ENCODE results near the gene ANKRD33B.
"Not testable (repeated sequence)": the region's sequence is repeated elsewhere in the genome, so short reads cannot be mapped to it uniquely, and the experiment has no call there.

ANKRD33B gene

DNA sequence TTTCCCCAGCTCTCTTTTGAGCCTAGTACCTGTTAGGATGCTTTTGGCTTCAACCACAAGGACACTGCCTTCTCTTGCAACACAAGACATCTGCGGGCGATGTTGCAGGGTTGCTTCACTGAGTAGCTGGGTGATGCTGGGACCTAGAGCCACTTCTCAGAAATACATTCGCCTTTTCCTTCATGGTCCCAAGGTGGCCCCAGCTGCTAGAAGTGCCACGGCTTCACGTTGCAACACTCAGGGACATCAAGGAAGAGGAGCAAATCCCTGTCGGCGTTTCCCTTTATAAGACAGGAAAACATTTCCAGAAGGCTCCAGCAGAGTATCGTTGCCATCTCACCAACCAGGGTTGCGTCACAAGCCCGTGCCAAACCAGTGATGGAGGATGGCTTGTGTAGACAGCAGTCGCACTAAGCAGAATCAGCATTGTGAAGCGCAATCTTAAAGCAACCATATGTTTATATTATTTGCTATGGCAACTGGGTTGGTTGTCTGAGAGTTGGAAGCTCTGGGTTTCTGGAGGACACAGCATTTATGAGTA, 62.7 kb downstream of the ANKRD33B start:
- H3K27me3 ChIP-seq (replicated peaks) = no peaks in the 10 kb centered on the region
- no peak overlapping the region for H3K4me3 ChIP-seq (ENCODE audit: low read depth, low read length)
- no peak for DNase-seq
- in situ Hi-C loops (cut with HindIII; ENCODE audit: low pct_ligation_motif_present, low sequenced_read_pairs) = loop anchor here (25.0 kb wide), 1 partner anchor 139 kb away; no protein-coding TSS in a partner anchor
- no peak for TF ChIP-seq CTCF (IDR thresholded peaks at IDR 0.05; ENCODE audit: low read depth, low read length, missing control alignments)
- no peak overlapping the region for H3K27ac ChIP-seq
- H3K36me3 ChIP-seq (replicated peaks) = no peaks in the 10 kb centered on the region

GRCh38 chr5:10627160-10627701, 63.4 kb downstream of the ANKRD33B start:
- in situ Hi-C loops (cut with HindIII; ENCODE audit: low pct_ligation_motif_present, low sequenced_read_pairs) = loop anchor here (25.0 kb wide), 1 partner anchor 140 kb away; no protein-coding TSS in a partner anchor
- Histone ChIP-seq H3K36me3 (replicated peaks) (no peaks in the 10 kb centered on the region), H3K27ac (peak overlapping the region; percentile 13), H3K4me3 (ENCODE audit: low read depth, low read length) (peak overlapping the region; percentile 46), H3K27me3 (replicated peaks) (no peaks in the 10 kb centered on the region)
- no peak for DNase-seq
- TF ChIP-seq CTCF (IDR thresholded peaks at IDR 0.05; ENCODE audit: low read depth, low read length, missing control alignments) = no peak

GRCh38 chr5:10628601-10629000, 64.7 kb downstream of the ANKRD33B start:
- in situ Hi-C loops (cut with HindIII; ENCODE audit: low pct_ligation_motif_present, low sequenced_read_pairs) = loop anchor here (25.0 kb wide), 1 partner anchor 141 kb away; no protein-coding TSS in a partner anchor
- no peak for DNase-seq
- no peak overlapping the region for H3K4me3 ChIP-seq (ENCODE audit: low read depth, low read length)

DNA sequence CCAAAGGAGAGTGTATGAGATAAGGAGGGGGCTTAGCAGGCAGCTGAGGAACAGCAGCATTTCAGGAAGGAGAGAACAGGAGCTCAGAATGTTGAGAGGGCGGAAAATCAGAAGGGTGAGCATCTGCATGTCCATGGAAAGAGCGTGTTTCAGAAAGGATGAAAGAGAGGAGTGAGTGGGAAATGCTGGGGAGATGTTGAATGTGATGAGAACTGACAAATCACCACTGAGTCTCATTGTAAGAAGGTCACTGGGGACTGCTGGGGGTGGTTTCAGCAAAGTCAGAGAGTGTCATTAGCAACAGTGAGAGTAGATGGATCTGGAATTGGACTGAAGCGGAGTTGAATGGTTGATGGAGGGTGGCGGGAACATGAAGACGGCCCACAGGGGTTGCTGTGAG, 65.8 kb downstream of the ANKRD33B start:
- Histone ChIP-seq H3K27me3 (replicated peaks) (no peaks in the 10 kb centered on the region), H3K4me3 (ENCODE audit: low read depth, low read length) (no peak overlapping the region), H3K27ac (no peak overlapping the region), H3K36me3 (replicated peaks) (no peaks in the 10 kb centered on the region)
- no peak for TF ChIP-seq CTCF (IDR thresholded peaks at IDR 0.05; ENCODE audit: low read depth, low read length, missing control alignments)
- in situ Hi-C loops (cut with HindIII; ENCODE audit: low pct_ligation_motif_present, low sequenced_read_pairs) = loop anchor here (25.0 kb wide), 1 partner anchor 142 kb away; no protein-coding TSS in a partner anchor
- no peak for DNase-seq

More at GRCh38 chr5:10628601-10629000, 64.7 kb downstream of the ANKRD33B start:
- Histone ChIP-seq H3K27me3 (replicated peaks) (no peaks in the 10 kb centered on the region), H3K27ac (no peak overlapping the region), H3K36me3 (replicated peaks) (no peaks in the 10 kb centered on the region)
- TF ChIP-seq CTCF (IDR thresholded peaks at IDR 0.05; ENCODE audit: low read depth, low read length, missing control alignments) = no peak

DNA sequence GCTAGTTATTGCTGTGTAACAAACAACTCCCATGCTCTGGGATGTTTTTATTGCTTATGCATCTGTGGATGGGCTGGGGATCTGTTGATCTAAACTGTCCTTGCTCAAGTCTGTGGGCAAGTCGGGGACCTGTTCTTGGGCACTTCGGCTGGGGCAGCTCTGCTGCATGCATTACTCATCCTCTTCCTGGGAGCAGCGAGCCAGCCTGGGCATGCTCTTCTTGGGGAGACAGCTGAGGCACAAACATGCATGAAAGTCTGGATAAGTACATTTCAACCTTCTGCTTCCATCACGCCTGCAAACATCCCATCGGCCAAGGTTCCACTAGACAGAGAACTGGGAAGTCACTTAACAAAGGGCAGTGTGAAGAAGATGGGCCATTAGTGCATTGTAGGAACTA, 66.3 kb downstream of the ANKRD33B start:
- in situ Hi-C loops (cut with HindIII; ENCODE audit: low pct_ligation_motif_present, low sequenced_read_pairs) = loop anchor here (25.0 kb wide), 1 partner anchor 143 kb away; no protein-coding TSS in a partner anchor
- no peak overlapping the region for H3K27ac ChIP-seq
- DNase-seq = no peak
- no peak for TF ChIP-seq CTCF (IDR thresholded peaks at IDR 0.05; ENCODE audit: low read depth, low read length, missing control alignments)
- H3K36me3 ChIP-seq (replicated peaks) = no peaks in the 10 kb centered on the region
- no peak overlapping the region for H3K4me3 ChIP-seq (ENCODE audit: low read depth, low read length)
- no peaks in the 10 kb centered on the region for H3K27me3 ChIP-seq (replicated peaks)

- H3K27me3 ChIP-seq (replicated peaks); H3K27ac ChIP-seq; H3K4me3 ChIP-seq (ENCODE audit: low read depth, low read length); DNase-seq; H3K36me3 ChIP-seq (replicated peaks): not testable (repeated sequence)
- in situ Hi-C loops (cut with HindIII; ENCODE audit: low pct_ligation_motif_present, low sequenced_read_pairs) = loop anchor here (25.0 kb wide), 1 partner anchor 143 kb away; no protein-coding TSS in a partner anchor
Measured at GRCh38 chr5:10630744-10631143, 66.9 kb downstream of the ANKRD33B start.
